HG03571 (cell line): Measurements from ENCODE around the gene HHIP.
"Not testable (repeated sequence)": the region's sequence is repeated elsewhere in the genome, so short reads cannot be mapped to it uniquely, and the experiment has no call there.

Experiments used
- ATAC-seq: cut with Tn5 transposase; IDR thresholded peaks from one replicate; pipeline ENCODE4 v1.9.1; 2021; ENCODE audit not compliant: unreplicated experiment

Gene HHIP

GRCh38 chr4:144748814-144749555 is 103.0 kb downstream of the HHIP start:
- no peak for ATAC-seq

GRCh38 chr4:144750348-144750747 is 104.4 kb downstream of the HHIP start:
- ATAC-seq = no peak

- no peak for ATAC-seq
Observed at GRCh38 chr4:144754562-144755410, 108.8 kb downstream of the HHIP start.

DNA sequence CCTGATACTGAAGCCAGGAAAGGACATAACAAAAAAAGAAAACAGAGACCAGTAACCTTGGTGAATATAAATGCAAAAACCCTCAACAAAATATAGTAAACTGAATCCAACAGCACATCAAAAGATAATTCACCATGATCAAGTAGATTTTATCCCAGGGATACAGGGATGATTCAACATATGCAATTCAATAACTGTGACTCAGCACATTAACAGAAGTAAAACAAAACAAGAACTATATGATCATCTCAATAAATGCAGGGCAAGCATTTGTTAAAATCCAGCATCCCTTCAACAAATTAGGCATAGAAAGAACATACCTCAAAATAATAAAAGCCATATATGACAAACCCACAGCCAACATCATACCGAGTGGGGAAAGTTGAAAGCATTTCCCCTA is 112.0 kb downstream of the HHIP start:
- ATAC-seq = no peak

DNA sequence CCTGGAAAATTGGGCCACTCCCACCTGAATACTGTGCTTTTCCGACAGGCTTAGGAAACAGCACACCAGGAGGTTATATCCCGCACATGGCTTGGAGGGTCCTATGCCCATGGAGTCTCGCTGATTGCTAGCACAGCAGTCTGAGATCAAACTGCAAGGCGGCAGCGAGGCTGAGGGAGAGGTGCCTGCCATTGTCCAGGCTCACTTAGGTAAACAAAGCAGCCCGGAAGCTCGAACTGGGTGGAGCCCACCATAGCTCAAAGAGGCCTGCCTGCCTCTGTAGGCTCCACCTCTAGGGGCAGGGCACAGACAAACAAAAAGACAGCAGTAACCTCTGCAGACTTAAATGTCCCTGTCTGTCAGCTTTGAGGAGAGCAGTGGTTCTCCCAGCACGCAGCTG is 122.9 kb downstream of the HHIP start:
- ATAC-seq = not testable (repeated sequence)

DNA sequence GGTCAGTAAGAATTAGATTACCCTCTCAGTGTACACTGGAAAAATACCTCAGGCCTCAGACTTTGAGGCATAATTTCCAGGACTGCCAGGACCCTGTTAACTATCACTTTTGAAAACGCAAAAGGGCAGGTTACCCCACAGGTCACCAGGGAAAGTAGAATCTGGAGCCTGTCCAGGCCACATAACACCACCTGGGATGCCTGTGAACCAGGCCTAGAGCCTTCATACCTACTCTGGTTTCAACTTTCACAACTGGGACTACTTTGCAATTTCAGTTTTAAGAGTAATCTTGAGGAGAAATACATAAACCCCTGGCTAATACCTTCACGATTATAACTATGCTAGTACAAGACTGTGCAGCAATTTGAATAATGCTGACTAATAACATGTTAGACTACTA is 132.4 kb downstream of the HHIP start:
- ATAC-seq = no peak

DNA sequence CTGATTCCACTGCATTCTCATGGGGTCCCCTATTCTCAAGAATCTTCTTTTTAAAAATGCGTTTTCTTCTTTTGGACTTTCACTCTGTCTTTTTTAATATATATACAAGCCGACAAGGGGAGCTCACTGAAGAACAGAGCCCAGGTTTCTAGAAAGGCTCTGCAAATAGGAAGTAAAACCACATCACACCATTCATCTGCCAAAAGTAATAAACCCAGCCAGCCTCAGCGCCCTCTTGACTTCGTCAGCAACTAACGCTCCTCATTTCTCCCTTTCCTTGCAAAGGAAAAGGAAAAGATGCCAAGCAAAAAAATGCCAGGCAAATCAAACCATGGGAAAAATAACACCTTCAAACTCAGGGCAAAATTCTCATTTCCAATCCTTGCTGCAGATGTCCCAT is 136.4 kb downstream of the HHIP start:
- no peak for ATAC-seq

- ATAC-seq = no peak
Observed at GRCh38 chr4:144785961-144786360, 140.0 kb downstream of the HHIP start.

DNA sequence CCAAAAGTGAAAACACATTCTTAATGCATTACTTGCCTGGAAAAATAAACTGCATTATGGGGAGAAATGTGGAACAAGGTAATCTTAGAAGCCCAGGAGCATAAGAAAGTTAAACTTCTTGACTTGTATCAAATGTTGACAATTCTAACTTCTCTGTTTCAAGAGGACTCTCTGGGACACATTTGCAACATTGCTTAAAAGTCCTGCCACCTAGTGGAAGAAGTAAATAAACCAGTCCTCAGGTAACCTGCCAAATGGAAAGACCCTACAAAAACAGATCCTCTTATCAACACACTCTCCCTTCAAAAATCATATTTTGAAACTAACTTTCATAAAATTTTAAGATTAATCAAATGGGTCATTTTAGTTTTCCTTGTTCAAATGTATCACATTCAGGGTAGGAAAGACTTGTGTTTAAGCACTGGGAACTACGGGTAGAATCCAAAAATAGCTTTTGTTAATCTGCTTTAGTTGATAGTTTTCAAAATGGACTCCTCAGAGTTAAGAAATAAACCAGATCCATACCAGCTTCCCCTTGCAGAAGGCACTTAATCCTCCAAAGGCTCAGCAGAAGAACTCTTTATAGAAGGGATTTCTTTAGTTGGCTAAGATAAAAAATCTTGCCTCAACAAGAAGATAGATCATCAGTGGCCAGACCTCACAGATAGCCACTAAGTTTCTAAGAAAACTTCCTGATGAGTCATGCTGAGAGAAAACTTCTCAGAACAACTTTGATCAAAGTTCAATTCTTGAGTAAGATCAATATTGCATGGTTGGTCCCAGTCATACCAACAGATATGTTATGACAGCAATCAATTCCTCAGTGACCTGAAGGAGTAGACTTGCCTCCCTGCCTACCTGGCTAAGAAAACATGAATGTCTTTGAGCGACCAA is 141.7 kb downstream of the HHIP start:
- ATAC-seq = no peak

DNA sequence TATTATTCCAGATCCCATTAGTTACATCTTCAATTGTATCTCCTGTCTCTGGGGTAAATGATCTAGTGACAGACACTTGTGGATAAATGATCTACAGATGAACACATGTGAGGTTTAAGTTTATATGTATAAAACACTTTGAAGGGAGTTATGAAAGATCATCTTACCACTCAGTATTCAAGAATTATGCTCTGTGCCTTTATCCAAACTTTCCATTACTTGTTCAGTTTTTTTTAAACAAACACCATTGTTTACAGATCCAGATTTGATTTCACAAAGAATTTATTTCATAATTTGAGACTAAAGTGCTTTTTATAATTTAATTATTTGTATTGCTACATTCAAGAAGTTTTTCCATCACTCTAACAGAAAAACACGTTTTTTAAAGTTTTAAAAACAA is 142.5 kb downstream of the HHIP start:
- no peak for ATAC-seq

DNA sequence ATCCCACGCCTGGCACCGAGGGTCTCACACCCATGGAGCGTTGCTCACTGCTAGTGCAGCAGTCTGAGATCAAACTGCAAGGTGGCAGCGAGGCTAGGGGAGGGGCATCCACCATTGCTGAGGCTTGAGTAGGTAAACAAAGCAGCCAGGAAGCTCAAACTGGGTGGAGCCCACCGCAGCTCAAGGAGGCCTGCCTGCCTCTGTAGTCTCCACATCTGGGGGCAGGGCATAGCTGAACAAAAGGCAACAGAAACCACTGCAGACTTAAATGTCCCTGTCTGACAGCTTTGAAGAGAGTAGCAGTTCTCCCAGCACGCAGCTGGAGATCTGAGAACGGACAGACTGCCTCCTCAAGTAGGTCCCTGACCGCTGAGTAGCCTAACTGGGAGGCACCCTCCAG is 146.0 kb downstream of the HHIP start:
- not testable (repeated sequence) for ATAC-seq
